ENCODE data around the gene GPD2.

- TF ChIP-seq POLR2A (IDR thresholded peaks at IDR 0.05), result no peak
- TF ChIP-seq, protein P1, sequence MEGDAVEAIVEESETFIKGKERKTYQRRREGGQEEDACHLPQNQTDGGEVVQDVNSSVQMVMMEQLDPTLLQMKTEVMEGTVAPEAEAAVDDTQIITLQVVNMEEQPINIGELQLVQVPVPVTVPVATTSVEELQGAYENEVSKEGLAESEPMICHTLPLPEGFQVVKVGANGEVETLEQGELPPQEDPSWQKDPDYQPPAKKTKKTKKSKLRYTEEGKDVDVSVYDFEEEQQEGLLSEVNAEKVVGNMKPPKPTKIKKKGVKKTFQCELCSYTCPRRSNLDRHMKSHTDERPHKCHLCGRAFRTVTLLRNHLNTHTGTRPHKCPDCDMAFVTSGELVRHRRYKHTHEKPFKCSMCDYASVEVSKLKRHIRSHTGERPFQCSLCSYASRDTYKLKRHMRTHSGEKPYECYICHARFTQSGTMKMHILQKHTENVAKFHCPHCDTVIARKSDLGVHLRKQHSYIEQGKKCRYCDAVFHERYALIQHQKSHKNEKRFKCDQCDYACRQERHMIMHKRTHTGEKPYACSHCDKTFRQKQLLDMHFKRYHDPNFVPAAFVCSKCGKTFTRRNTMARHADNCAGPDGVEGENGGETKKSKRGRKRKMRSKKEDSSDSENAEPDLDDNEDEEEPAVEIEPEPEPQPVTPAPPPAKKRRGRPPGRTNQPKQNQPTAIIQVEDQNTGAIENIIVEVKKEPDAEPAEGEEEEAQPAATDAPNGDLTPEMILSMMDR (IDR thresholded peaks at IDR 0.05), result no peak
- no peak for TF ChIP-seq POLR2AphosphoS5 (IDR thresholded peaks at IDR 0.05)
These were observed 69.5 kb downstream of the GPD2 start for GRCh38 chr2:156505696-156506095.

Measured in prostate gland (tissue), 2 donors.